Epidermal melanocyte (primary cell): Measurements from ENCODE around the gene ENGASE.

Source experiments
- DNase-seq: peaks from one replicate; pipeline ENCODE4 v3.0.0; 2011; ENCODE audit warnings: low spot score; ENCODE audit not compliant: insufficient read length

ENGASE gene

GRCh38 chr17:79135011-79135410 is 60.4 kb downstream of the ENGASE start:
- DNase-seq = no peak

GRCh38 chr17:79135628-79136405 is 61.2 kb downstream of the ENGASE start:
- no peak for DNase-seq
